Progenitor cell of endocrine pancreas (in vitro differentiated cells): Measurements from ENCODE around the gene FABP6. TPM values are rescaled to one million over a fixed set of nuclear protein-coding genes. Genes with fewer than 3 reads are reported as not detected.

Source experiments
- DNase-seq: peaks from one replicate; pipeline ENCODE4 v3.0.0; 2021; ENCODE audit warnings: low spot score; ENCODE audit not compliant: unreplicated experiment
- H3K27ac Mint-ChIP-seq: 2 replicates; pipeline ENCODE4 v1.8.0; 2021; ENCODE audit warnings: mild to moderate bottlenecking, moderate library complexity, mixed read lengths
- H3K27me3 Mint-ChIP-seq: 2 replicates; pipeline ENCODE4 v1.8.0; 2021; ENCODE audit warnings: mixed read lengths
- H3K36me3 Mint-ChIP-seq: 2 replicates; pipeline ENCODE4 v1.8.0; 2022; ENCODE audit warnings: mixed read lengths; ENCODE audit not compliant: insufficient read depth
- H3K4me1 Mint-ChIP-seq: 2 replicates; pipeline ENCODE4 v1.8.0; 2021; ENCODE audit warnings: low read depth, mixed read lengths
- H3K4me3 Mint-ChIP-seq: 2 replicates; pipeline ENCODE4 v1.8.0; 2021; ENCODE audit warnings: low read depth, mild to moderate bottlenecking, moderate library complexity, mixed read lengths
- H3K9me3 Mint-ChIP-seq: 2 replicates; pipeline ENCODE4 v1.8.0; 2021; ENCODE audit warnings: low read depth, mixed read lengths
- total RNA-seq: library from RNA; stranded (reverse); gene quantifications from 2 replicates; pipeline ENCODE4 v1.2.1, GENCODE V29; 2021
- TF ChIP-seq, protein P1 (sequence below): fragments of 200-600 bp; sonication (generic); IDR thresholded peaks from one replicate; pipeline ENCODE4 v1.5.0; 2021; ENCODE audit warnings: antibody characterized with exemption, mild to moderate bottlenecking; ENCODE audit not compliant: unreplicated experiment

Gene FABP6
- total RNA-seq, 1 donor from 2014 or later = 0.55 TPM

DNA sequence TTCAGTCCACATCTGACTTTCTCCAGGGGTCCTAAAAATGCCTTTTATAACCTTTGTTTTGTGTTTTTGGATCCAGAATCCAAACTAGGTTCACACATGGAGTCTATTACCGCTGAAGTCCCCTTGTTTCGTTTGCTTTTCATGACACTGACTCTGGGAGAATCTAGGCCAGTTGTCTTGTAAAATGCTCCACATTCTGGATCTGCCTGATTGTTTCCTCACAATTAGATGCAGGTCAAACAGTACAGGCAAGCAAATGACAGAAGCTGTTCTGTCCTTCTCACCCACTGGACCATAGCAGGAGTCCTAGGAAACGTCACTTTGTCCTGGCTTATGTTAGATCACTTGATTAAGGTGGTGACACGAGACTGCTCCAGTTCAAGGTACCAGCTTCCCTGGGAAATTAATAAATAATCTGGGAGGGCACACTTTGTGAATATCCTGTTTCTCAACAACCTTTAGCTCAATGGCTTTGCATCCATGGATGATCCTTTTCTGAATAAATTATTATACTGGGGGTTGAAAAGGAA lies 34.1 kb downstream of the FABP6 start:
- TF ChIP-seq, protein P1, sequence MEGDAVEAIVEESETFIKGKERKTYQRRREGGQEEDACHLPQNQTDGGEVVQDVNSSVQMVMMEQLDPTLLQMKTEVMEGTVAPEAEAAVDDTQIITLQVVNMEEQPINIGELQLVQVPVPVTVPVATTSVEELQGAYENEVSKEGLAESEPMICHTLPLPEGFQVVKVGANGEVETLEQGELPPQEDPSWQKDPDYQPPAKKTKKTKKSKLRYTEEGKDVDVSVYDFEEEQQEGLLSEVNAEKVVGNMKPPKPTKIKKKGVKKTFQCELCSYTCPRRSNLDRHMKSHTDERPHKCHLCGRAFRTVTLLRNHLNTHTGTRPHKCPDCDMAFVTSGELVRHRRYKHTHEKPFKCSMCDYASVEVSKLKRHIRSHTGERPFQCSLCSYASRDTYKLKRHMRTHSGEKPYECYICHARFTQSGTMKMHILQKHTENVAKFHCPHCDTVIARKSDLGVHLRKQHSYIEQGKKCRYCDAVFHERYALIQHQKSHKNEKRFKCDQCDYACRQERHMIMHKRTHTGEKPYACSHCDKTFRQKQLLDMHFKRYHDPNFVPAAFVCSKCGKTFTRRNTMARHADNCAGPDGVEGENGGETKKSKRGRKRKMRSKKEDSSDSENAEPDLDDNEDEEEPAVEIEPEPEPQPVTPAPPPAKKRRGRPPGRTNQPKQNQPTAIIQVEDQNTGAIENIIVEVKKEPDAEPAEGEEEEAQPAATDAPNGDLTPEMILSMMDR = no peak
- Mint-ChIP-seq H3K27me3 (no peaks in the 10 kb centered on the region), H3K36me3 (peaks cover 12% of the 10 kb centered on the region), H3K4me1 (peaks cover 39% of the 10 kb centered on the region), H3K27ac (peak overlapping the region; percentile 88), H3K4me3 (no peak overlapping the region), H3K9me3 (no peaks in the 10 kb centered on the region)
- no peak for DNase-seq

DNA sequence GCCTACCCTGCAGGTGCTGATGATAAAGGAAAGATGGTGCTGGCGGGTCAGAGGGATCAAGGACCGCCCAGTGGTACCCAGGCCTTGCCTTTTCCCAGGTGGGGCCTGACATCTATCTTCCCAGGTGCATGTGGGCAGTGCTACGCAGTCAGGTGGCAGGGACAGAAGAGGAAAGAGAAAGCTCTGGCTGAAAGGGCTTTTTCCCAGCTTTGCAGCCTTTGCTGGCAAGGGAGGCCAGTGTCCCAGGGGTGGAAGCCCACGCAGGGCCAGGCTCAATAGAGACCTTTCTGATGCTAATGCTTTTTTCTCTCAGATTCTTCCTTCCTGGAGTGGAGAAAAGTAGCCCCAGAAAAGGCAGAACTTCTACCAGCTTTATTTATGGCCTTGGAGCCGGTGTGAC lies 36.7 kb downstream of the FABP6 start:
- Mint-ChIP-seq H3K4me1 (peaks cover 34% of the 10 kb centered on the region), H3K27ac (peak overlapping the region; percentile 53), H3K9me3 (no peaks in the 10 kb centered on the region), H3K27me3 (no peaks in the 10 kb centered on the region), H3K36me3 (peaks cover 7% of the 10 kb centered on the region), H3K4me3 (no peak overlapping the region)
- TF ChIP-seq, protein P1 = no peak
- no peak for DNase-seq

DNA sequence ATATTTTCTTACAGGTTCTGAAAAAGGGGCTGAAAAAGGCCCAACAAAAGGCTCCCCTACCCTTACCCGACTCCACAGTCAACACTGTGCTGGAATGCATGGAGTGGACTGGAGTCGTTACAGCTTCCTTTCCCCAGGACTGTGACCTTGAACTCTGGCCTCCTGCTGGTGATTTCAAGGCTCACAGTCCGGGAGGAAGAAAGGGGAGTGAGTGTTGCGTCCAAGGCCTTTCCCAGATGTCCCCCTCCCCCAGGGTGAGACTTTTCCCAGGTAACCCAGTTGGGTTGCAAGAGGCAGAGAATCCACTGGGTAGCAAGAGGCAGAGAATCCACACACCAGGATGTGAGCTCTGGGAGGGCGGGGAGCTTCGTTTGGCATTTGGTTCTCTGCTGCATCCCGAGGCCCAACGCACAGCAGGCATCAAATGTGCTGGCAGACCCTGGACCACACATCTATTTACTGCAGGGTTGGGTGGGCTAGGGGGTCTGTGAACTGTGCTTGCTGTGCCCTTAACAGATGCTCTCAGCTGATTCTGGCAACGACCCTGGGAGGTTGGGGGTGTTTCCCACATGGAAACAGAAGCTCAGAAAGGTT lies 37.5 kb downstream of the FABP6 start:
- Mint-ChIP-seq H3K4me1 (peaks cover 30% of the 10 kb centered on the region), H3K4me3 (no peak overlapping the region)
- TF ChIP-seq, protein P1 = peak; percentile 41

DNA sequence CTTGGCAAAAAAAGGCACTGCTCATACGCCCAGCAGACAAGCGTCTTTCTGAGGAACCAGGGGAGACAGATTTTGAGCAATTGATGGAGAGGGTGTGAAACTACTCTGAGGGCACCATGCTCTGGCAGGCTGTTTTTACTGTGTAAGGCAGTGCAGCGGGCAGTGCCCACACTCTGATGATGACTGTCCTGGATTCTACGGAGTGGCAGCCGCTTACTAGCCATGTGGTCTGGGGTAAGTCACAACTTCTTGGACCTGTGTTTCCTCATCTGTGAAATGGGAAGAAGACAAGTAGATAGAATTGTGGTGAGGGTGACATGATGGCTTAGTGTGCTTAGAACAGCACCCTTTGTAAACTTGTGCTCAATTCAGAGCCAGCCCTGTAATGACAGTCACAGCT lies 38.8 kb downstream of the FABP6 start:
- TF ChIP-seq, protein P1 = no peak
- Mint-ChIP-seq H3K4me1 (peaks cover 18% of the 10 kb centered on the region), H3K4me3 (no peak overlapping the region), H3K27ac (peak overlapping the region; percentile 73), H3K9me3 (no peaks in the 10 kb centered on the region), H3K27me3 (no peaks in the 10 kb centered on the region), H3K36me3 (peaks cover 7% of the 10 kb centered on the region)
- no peak for DNase-seq

More for the DNA sequence above, 37.5 kb downstream of the FABP6 start:
- H3K27me3 Mint-ChIP-seq = no peaks in the 10 kb centered on the region
- peaks cover 7% of the 10 kb centered on the region for H3K36me3 Mint-ChIP-seq
- no peak for DNase-seq
- H3K9me3 Mint-ChIP-seq = no peaks in the 10 kb centered on the region
- peak overlapping the region; percentile 74 for H3K27ac Mint-ChIP-seq

DNA sequence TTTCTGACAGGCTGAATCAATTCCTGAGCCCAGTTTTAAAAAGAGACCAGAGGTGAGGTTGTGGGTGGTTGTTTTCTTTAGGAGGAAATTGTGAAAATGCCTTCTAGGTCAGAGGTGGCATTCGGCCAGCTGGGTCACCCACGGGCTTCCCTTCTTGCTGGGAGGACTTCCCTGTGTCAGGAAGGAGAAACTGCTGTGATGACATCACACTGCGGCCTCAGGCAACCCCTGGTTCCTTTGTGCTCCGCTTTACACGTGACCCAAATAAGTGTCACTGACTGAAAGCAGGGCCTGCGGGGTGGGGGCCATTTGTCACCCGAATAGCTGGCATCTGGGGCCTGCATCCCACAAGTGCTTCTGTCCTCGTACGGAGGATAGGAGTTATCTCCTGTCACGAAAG lies 39.7 kb downstream of the FABP6 start:
- Mint-ChIP-seq H3K27ac (no peak overlapping the region), H3K9me3 (no peaks in the 10 kb centered on the region), H3K4me1 (peaks cover 13% of the 10 kb centered on the region), H3K27me3 (no peaks in the 10 kb centered on the region), H3K36me3 (peaks cover 7% of the 10 kb centered on the region), H3K4me3 (no peak overlapping the region)
- TF ChIP-seq, protein P1 = no peak
- DNase-seq = no peak
